DMS53 treated with DMSO at 0.1 percent for 48 hours (cell line): ENCODE results near the gene UBASH3A.
"Not testable (repeated sequence)": the region's sequence is repeated elsewhere in the genome, so short reads cannot be mapped to it uniquely, and the experiment has no call there.

Experiments used
- DNase-seq: peaks from one replicate; lab custom pipeline; 2025; ENCODE audit not compliant: unreplicated experiment; lab: John Stamatoyannopoulos, UW

UBASH3A gene

DNA sequence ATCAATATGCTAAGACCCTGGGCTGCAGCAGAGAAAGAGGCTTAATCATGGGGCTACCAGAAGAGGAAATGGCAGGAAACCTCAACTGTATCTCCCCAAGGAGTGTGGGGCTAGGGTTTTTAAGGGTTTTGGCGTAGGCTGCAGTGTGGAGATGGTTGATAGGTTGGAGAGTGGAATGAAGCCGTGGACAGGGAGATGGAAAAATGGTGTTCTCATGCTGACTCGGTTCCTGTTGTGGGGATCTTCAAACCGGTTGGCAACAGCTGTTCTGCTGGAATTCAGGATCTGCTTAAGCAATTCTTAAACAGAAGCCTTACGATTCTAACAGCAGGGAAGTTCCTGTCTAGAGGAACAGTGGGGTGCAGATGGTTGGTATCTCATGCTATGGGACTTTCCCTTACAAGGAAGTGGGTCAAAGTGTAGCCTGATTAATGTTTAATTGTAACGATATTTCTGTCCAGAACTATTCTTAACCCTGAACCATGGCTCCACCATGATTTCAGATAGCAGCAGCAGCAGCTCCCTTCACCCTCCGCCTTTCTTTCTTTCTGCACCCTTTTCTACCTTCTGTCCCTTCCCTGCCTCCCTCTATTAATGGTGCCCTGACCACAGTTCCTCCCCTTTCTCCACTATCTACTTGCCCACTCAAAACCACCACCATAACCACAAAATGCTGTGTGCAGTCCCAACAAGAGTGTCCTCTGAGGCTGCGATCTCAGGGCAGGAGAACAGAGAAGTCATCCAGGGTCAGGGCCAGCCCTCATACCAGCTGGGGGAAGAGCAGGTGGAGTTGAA is 61.5 kb downstream of the UBASH3A start:
- no peak for DNase-seq

DNA sequence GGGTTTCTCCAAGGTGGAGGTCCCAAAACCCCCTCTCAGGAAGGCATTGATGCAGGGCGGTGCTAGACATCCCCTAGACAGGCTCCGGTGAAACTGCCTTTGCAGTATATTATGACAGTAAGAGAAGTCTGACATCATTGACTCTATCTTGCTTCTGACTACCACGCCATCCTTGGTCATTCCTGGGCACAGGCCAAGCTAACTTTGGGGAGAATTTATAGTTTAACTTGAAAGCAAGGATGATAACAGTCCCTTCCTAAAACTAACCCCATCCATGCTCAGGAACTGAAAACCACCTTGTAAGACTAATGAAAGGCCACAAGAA is 62.1 kb downstream of the UBASH3A start:
- DNase-seq = no peak

- DNase-seq = no peak
Observed at GRCh38 chr21:42466700-42467099, 63.0 kb downstream of the UBASH3A start.

GRCh38 chr21:42467140-42467983 is 63.7 kb downstream of the UBASH3A start:
- DNase-seq = no peak

DNA sequence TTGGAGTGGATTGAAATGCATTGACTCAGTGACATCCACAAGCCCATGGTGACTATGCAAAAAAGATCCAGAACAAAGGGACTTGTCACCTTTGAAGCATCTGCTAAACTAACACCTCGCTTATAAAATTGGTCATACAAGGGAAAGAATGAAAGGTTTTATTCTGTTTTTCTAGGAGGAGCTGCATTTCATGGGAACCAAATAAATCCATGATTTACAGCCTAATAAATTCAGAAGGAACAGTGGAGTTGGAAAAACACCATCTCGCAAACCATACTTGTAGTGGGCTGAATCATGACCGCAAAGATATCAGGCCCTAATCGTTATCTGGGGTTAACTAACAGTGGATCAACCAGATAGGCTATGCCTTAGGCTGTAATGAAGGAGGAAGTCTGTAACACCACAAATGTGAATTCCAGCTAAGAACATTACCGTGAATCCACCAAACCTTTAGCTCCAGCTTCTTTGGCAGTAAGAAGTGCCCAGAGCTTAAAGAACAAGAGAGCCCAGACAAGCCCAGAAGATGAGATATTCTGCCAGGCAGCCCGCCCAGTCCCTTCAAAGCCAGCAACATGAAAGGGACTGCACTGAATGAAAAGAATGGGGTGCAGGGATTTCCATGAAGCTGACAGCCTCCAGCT is 64.9 kb downstream of the UBASH3A start:
- DNase-seq = no peak

GRCh38 chr21:42469272-42469671 is 65.6 kb downstream of the UBASH3A start:
- no peak for DNase-seq

DNA sequence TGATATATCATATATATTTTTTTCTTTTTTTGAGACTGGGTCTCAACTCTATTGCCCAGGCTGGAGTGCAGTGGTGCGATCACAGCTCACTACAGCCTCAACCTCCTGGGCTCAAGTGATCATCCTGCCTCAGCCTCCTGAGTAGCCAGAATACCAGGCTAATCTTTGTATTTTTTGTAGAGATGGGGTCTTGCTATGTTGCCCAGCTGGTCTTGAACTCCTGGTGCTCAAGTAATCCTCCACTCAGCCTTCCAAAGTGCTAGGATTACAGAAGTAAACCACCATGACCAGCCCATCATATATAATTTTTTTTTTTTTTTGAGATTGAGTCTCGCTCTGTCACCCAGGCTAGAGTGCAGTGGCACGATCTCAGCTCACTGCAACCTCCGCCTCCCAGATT is 66.0 kb downstream of the UBASH3A start:
- not testable (repeated sequence) for DNase-seq

GRCh38 chr21:42471206-42471605 is 67.5 kb downstream of the UBASH3A start:
- DNase-seq = no peak

- DNase-seq = no peak
Observed at GRCh38 chr21:42471716-42472330, 68.1 kb downstream of the UBASH3A start.

- DNase-seq = no peak
Observed at GRCh38 chr21:42472521-42472920, 68.8 kb downstream of the UBASH3A start.

GRCh38 chr21:42473498-42474042 is 69.9 kb downstream of the UBASH3A start:
- no peak for DNase-seq

DNA sequence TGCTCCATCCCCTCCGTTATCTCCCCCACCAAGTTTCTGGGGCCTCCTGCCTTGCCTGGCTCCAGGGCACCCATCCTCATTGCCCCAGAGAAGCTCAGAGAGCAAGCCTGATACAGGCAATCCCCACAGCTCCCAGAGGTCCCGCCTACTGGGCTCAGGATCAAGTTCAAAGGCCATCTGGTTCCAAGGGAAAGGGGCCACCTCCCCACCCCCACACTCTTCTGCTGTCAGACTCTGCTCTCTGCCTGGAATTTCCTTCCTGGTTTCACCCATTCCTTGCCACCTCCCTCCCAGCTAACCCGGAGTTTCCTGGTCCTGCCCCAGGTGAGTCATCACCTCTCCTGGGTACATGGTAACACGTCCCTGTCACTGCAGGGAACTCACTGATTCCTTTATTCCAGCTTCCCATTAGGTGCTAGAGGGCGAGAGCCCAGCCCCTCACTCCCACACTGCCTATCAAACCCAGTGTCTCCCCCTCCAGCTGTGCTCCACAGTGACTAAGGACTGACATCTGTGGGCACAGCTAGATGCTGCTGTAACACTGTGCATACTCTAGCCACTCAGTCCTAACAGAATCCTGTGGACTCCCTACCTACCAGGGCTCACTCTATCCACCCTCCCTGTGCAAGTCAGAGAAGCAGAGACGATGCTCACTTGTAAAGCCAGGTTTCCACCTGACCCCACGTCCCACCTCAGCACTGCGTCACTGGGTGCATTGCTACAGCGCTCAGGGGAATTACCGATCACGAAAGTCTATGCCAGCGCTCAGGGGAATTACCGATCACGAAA is 70.5 kb downstream of the UBASH3A start:
- DNase-seq = peak; percentile 84

DNA sequence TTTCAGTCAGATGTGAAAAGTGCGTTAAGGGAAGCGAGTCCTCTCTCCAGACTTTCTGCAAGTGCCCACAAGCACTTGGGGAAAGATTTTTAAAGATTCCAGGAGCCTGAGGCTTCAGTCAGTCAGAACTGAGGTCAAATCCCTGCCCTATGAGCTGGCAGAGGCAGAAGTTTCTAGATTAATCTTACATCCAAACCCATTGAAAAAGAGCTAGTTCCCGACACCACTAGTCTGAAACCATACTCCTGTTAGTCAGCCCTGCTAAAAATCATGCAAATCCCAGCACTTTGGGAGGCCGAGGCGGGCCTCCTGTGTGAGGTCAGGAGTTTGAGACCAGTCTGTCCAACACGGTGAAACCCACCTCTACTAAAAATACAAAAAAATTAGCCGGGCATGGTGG is 71.3 kb downstream of the UBASH3A start:
- DNase-seq = no peak

DNA sequence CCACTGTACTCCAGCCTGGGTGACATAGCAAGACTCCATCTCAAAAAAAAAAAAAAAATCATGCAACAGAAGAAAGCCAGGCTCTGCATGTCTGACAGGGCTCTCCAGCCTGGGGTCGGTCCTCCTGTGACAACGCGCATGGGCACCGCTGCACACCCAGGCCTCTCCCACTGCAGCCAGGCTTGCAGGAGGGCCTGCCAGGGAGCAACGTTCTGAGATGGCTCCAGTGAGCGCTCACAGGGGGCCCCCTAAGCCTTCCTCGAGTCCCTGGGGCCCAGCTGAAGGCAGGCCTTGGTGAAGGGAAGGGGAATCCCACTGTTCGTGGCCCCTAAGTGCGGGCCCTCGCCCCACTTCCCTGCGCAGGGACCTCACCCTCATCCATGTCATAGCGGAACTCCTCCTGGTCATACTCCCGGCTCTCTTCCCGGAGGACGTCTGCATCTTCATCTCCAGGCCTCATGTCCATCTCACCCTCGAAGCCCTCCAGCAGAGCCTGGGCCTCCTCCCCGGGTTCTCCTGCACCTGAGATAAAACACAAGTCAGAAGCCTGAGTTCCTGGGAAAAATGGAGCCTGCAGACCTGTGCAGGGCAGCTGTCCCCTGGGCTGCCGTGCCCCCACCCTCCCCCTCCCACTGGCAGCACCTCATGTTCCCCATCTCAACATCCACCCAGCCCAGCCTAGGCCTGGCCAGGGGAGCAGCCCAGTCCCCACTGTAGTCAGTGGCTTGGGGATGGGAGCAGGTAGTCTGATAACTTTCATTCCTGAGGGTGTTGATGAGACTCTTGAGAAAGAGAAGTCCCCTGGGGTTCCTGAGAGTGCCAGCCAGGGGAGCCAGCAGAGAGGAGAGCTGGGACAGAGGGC is 72.1 kb downstream of the UBASH3A start:
- DNase-seq = no peak

- DNase-seq = no peak
Observed at GRCh38 chr21:42476388-42477331, 73.0 kb downstream of the UBASH3A start.

GRCh38 chr21:42478504-42478903 is 74.8 kb downstream of the UBASH3A start:
- DNase-seq = no peak

DNA sequence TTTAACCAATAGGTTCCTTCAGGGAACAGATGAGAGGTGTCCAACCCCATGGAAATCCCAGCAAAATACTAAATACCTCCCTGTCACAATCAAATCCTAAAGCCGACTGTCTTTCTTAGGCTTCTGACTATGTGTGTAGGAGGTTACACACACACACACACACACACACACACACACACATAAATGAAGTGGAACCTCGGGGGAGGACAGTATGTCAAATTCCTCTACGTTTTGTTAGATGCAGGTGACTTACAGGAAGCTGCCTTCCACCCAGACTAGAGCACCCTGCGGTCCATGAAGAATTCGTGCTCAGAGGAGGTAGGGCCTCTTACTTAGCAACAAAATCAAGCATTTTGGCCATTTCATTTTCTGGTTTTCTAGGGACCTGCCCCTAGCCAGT is 75.9 kb downstream of the UBASH3A start:
- DNase-seq = no peak

DNA sequence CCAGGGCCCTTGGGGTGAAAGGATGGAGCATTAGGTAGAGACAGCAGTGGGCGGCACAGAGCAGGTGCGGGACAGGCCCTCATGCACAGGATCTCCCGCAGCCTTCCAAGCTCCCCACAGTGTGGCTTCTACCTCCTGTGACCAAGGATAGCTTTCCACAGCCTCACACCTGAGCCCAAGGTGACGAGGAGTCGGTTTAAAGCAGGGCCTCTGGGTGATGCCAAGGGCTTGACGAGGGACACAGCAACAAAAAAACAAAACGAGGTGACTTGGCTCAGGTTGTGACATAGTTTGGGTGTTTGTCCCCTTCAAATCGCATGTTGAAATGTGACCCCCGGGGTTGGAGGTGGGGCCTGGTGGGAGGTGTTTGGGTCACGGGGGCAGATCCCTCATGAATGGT is 77.0 kb downstream of the UBASH3A start:
- no peak for DNase-seq
